ENCODE measurements around the gene LRRC47. TPM values are rescaled to one million over a fixed set of nuclear protein-coding genes. Genes with fewer than 3 reads are reported as not detected.

LRRC47 gene
- total RNA-seq, 1 experiment from 2014 or later = 24.6 TPM

GRCh38 chr1:3787745-3788605, 8.3 kb downstream of the LRRC47 start:
- DNase-seq (ENCODE audit: extremely low read depth, low read depth) = no peak

- DNase-seq (ENCODE audit: extremely low read depth, low read depth) = no peak
Measured at GRCh38 chr1:3787349-3787715, 9.0 kb downstream of the LRRC47 start.

GRCh38 chr1:3786468-3787348, 9.6 kb downstream of the LRRC47 start:
- DNase-seq (ENCODE audit: extremely low read depth, low read depth) = no peak

GRCh38 chr1:3785456-3786157, 10.7 kb downstream of the LRRC47 start:
- DNase-seq (ENCODE audit: extremely low read depth, low read depth) = no peak

- DNase-seq (ENCODE audit: extremely low read depth, low read depth) = no peak
Measured at GRCh38 chr1:3785045-3785444, 11.3 kb downstream of the LRRC47 start.

- DNase-seq (ENCODE audit: extremely low read depth, low read depth) = no peak
Measured at GRCh38 chr1:3783651-3784474, 12.4 kb downstream of the LRRC47 start.

- no peak for DNase-seq (ENCODE audit: extremely low read depth, low read depth)
Measured at GRCh38 chr1:3780901-3781300, 15.4 kb downstream of the LRRC47 start.

GRCh38 chr1:3779912-3780416, 16.3 kb downstream of the LRRC47 start:
- DNase-seq (ENCODE audit: extremely low read depth, low read depth) = no peak

GRCh38 chr1:3779265-3779911, 16.9 kb downstream of the LRRC47 start:
- no peak for DNase-seq (ENCODE audit: extremely low read depth, low read depth)

GRCh38 chr1:3778590-3779264, 17.6 kb downstream of the LRRC47 start:
- no peak for DNase-seq (ENCODE audit: extremely low read depth, low read depth)

GRCh38 chr1:3777647-3778589, 18.4 kb downstream of the LRRC47 start:
- DNase-seq (ENCODE audit: extremely low read depth, low read depth) = no peak

GRCh38 chr1:3777078-3777547, 19.2 kb downstream of the LRRC47 start:
- no peak for DNase-seq (ENCODE audit: extremely low read depth, low read depth)

- DNase-seq (ENCODE audit: extremely low read depth, low read depth) = no peak
Measured at GRCh38 chr1:3776231-3776961, 19.9 kb downstream of the LRRC47 start.

GRCh38 chr1:3775490-3776230, 20.6 kb downstream of the LRRC47 start:
- DNase-seq (ENCODE audit: extremely low read depth, low read depth) = peak; percentile 19

GRCh38 chr1:3774946-3775489, 21.3 kb downstream of the LRRC47 start:
- no peak for DNase-seq (ENCODE audit: extremely low read depth, low read depth)

Data from NCI-H460 (cell line).